ENCODE results near the gene BRIP1.
A peak's percentile ranks its signal among the peaks of the same experiment; 100 is the strongest.
"Not testable (repeated sequence)": the region's sequence is repeated elsewhere in the genome, so short reads cannot be mapped to it uniquely, and the experiment has no call there.

Gene BRIP1

GRCh38 chr17:61862105-61862574 is 1.2 kb downstream of the BRIP1 start:
- no peak for DNase-seq

DNA sequence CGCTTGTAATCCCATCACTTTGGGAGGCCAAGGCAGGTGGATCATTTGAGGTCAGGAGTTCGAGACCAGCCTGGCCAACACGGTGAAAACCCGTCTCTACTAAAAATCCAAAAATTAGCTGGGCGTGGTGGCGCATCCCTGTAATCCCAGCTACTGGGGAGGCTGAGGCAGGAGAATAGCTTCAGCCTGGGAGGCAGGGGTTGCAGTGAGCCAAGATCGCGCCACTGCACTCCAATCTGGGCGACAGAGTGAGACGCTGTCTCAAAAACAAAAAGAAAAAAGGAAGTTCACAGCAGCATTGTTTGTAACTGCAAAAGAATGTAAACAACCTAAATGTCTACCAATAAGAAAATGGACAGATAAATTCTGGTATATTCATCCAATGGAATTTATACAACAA is 2.9 kb downstream of the BRIP1 start:
- not testable (repeated sequence) for DNase-seq

GRCh38 chr17:61856035-61856434 is 7.3 kb downstream of the BRIP1 start:
- no peak for DNase-seq

DNA sequence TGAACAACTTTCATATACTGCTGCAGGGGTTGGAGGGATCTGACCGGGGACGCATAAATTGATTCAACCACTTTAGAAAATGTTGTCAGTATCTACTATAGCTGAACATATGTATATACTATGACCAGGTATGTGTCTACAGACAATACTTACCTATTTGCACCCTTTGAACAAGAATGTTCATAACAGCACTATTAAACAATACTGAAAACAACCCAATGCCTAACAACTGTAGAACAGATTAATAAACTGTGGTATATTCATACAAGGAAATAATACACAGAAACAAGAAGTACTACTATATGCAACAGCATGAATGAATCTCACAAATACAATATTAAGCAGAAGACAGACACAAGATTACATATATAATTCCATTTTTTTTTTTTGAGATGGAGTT is 10.5 kb downstream of the BRIP1 start:
- DNase-seq, result no peak

GRCh38 chr17:61849674-61850073 is 13.7 kb downstream of the BRIP1 start:
- DNase-seq, result no peak

GRCh38 chr17:61848896-61849295 is 14.4 kb downstream of the BRIP1 start:
- no peak for DNase-seq

GRCh38 chr17:61848247-61848646 is 15.1 kb downstream of the BRIP1 start:
- DNase-seq, result no peak

GRCh38 chr17:61847659-61848058 is 15.7 kb downstream of the BRIP1 start:
- no peak for DNase-seq

GRCh38 chr17:61846761-61847375 is 16.5 kb downstream of the BRIP1 start:
- DNase-seq, result no peak

DNA sequence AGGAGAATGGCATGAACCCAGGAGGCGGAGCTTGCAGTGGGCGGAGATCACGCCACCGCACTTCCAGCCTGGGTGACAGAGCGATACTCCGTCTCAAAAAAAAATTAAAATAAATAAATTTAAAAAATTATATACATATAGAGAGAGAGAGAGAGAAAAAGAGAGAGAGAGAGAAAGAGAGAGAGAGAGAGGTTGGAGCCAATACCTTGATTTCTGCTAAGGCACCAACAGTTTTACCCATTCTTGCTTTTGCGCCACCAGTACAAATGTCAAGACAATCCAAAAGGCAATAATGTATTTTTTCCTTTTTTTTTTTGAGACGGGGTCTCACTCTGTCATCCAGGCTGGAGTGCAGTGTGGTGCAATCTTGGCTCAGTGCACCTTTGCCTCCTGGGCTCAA is 17.2 kb downstream of the BRIP1 start:
- DNase-seq, result no peak

GRCh38 chr17:61843435-61843834 is 19.9 kb downstream of the BRIP1 start:
- DNase-seq, result no peak

GRCh38 chr17:61842899-61843298 is 20.4 kb downstream of the BRIP1 start:
- no peak for DNase-seq

- DNase-seq, result no peak
Measured at GRCh38 chr17:61839300-61839786, 24.0 kb downstream of the BRIP1 start.

DNA sequence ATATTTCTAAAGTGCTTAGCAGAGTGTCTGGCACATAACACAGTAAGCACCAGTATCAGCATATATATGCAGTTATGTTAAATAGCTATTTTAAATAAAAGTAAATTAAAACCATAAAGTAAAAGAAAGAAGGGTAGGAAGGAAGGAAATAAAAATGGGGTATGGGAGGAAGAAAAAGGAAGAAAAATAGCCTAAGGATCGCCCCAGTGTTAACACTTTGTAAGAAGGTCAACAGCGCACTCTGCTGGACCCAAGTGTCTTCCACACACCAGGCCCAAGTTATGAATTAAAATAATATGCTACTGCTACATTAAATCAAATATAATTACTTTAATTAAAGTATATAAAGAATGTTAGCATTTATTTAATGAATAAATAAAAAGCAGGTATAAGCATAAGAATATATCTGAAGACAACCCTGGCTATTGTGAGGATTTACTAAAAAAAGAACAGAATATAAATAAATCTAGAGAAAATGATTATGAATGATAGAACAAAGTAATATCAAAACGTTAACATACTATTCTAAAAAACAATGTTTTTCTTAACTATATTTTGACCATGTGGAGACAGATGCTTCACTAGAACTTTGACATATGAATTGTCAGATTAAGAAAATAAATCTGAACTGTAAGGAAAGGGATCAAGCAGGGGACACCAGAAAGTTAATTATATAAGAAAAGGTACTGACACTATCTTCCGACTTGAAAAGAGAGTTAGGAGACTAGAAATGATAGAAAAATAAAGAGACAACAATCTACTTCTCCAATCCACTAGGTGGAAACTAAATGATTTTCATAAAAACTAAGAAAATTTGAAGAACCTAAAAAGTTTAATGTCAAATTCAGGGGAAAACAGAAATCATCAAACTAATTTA is 25.9 kb downstream of the BRIP1 start:
- DNase-seq, result peak; percentile 58

GRCh38 chr17:61836266-61837174 is 26.8 kb downstream of the BRIP1 start:
- DNase-seq, result no peak

DNA sequence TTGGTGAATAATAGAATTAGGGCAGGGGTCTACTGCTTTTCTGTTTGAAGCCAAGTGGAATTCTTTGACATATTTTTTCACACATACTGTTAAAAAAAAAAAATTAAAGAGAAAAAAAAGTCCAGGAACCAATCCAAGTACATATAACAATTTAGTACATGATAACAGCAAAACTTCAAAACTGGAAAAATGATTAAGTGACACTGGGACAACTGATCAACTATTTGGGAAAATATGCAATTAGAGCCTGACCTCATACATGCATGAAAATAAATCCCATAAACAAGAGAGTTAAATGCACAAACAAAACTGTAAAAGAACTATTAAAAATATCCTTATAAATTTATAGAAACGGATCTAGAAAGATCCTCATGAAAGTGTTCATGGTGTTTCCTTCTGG is 27.7 kb downstream of the BRIP1 start:
- DNase-seq, result no peak

DNA sequence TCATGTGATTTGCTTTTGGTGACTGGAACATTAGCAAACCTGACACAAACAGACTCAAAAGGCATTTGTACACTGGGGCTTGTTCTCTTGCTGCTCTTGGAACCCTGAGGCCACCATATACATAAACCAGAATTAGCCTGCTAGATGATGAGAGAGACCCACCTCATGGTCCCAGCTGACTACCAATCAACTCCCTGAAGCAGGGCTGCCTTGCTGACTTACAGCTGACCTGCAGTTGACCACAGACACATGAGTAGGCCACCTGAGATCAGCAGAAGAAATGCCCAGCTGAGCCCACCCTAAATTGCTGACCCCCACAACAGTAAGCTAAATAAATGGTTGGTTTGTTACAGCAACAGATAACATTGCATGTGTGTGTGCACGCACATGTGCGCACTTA is 28.7 kb downstream of the BRIP1 start:
- no peak for DNase-seq

GRCh38 chr17:61833536-61834193 is 29.7 kb downstream of the BRIP1 start:
- DNase-seq, result no peak

- no peak for DNase-seq
Measured at GRCh38 chr17:61832463-61832862, 30.9 kb downstream of the BRIP1 start.

DNA sequence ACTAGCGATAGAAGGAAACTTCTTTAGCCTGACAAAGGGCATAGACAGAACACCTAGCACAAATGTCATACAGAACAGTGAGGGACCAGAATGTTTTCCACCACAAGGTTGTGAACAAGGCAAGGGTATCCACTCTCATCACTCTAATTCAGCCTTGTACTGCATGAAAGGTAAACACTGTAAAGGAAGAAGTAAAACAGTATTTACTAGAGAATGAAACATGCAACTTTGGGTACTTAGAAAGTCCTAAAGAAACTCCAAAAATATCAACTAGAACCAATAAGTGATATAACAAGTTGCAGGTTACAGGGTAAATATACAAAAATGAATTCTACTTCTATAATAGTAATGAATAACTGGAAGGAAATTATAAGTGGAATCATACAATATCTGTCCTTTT is 32.2 kb downstream of the BRIP1 start:
- no peak for DNase-seq

DNA sequence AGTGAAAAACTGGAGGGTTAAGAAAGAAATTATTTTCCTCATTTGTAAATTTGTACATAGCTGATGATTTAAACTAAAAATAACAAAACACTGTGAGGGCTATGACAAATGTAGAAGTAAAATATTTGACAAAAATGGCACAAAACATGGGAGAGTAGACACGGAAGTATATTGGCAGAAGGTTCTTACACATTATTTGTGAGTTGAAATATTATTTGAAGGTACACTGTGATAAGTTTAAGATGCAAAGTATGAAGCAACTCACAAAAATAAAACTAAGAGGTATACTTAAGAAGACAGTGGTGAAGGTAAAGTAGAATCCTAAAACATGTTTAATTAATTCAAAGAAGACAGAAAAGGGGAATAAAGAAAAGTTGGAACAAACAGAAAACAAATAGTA is 34.6 kb downstream of the BRIP1 start:
- no peak for DNase-seq

- DNase-seq, result no peak
Measured at GRCh38 chr17:61827649-61828395, 35.5 kb downstream of the BRIP1 start.

Data from CD4-positive, alpha-beta T cell treated with Interleukin-17A for 1 hour (primary cell).